SHP77 treated with DMSO at 0.1 percent for 48 hours (cell line): ENCODE results near the gene ASB15.

ENCODE experiments used
- DNase-seq: peaks from one replicate; lab custom pipeline; 2025; lab: John Stamatoyannopoulos, UW

Gene ASB15

DNA sequence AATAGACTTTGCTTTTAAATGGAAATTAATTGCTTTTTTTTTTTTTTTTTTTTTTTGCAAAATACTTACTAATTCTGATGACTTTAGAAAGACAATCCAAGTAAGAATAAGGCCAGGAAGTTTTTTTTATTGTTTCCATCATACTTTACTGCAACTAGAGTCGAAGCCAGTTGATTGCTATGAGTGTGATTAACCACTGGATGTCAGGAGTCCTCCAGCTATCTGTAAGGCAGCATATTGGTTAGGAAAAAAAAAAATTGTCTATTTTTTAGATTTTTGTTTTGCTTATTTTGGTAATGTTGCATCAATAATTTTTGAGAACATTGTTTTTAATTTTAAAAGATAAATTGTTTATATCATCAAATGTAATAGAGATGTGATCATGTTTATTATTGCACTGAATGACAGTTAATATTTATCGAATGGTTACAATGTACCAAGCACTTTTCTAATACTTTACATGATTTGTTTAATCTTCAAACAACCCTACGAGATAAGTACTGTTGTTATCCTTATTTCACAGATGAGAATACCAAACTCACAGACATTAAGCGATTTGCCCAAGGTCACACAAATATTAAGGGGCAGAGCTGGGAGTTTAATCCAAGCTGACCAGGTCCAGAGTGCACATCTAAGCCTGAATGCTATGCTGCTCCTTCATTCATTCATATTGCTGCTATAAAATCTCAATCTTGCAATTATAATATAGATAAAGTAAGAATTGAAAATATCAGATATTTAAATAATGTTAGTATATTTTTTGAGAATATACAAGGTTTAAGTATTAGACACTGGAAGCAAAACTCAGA is 34.1 kb downstream of the ASB15 start:
- no peak for DNase-seq

DNA sequence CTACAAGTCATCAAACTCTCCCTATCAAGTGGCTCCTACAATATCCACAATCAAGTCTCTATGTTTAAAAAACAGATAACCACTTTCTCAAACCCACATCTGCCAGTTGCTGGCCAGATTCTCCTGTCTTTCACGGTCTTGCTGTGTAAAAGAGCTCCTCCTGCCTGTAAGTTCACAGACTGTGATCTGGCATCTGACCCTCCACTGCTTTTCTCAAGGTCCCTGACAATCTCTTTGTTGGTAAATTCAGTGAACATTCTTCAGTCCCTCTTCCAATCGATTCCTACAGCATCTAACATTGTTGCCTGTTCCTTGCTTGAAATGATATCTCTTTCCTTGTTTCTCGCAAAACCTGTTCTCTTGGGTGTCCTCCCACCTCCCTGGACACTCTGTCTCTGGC is 35.6 kb downstream of the ASB15 start:
- DNase-seq: no peak

DNA sequence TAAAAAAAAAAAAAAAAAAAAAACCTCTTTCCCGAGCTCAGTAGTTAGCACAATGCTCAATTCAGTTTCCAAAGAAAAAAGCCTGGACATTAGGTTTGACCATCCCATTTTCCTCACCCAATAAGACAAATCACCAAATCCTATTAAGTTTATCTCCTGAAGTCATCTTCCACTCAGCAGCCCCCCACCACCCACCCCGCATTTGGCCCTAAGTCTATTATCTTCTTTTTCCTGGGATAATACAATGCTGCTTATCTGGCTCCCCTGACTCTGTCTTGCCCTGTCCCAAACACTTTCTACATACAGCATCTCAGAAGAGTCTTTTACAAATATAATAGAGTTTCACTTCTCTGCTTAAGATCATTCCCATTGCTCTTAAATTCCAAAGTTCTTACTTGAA is 36.3 kb downstream of the ASB15 start:
- DNase-seq: no peak

- DNase-seq: no peak
Observed at GRCh38 chr7:123639631-123640030, 38.0 kb downstream of the ASB15 start.

GRCh38 chr7:123640583-123640982 is 39.0 kb downstream of the ASB15 start:
- DNase-seq: no peak

GRCh38 chr7:123641901-123642300 is 40.3 kb downstream of the ASB15 start:
- DNase-seq: no peak

DNA sequence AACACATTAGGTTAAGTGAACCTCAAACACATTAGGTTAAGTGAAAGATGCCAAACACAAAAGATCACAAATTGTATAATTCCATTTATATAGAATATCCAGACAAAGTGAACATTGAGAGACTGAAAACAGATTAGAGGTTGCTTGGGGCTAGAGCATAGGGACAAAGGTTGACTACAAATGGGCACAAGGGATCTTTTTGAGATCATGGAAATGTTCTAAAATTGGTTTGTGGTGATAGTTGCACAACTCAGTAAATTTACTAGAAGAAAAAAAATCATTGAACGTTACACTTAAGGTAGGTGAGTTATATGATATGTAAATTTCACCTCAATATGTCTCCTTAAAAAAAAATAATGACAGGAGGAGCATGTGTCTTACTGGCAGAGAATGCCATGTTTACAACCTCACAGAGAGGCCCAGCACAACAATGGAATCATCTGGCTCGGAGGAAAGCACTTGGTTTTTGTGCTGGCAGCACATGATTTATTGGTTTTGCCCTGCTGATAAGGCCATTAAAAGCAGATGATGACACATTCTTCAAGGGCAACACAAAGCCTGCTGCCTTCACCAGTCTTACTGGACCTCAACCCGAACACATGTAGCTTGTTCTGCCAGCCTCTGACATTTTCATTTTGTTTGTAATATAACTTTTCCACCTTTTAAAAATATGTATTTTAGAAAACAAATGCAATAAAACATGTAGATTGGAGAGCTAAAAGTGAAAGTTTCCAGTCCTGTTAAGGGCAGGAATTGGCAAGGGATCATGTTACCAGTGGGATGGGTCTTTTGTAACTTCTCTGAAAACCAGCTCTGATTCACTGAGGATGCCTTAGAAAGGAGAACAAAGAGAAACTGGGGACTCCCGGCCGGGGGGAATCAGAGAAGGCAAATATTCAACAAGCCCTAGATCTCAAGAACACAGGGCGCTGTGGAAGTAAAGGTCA is 42.1 kb downstream of the ASB15 start:
- peak; percentile 61 for DNase-seq

DNA sequence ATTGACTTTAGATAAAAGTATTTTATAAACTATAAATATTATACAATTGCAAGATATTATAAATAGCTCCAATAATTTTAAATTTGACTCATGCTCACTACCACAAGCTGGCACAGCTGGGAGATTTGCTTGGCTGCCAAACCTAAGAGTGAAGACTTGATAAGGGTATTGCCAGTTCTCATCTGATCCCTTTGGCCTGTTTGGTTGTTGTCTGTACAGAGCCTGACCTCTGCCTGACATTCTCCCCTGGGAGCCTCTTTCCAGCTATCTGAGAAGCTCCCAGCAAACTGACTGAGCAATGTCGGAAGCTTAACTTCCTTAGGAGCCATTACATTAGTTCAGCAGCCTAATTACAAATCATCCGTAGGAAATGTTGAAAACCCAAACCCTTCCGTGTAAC is 43.9 kb downstream of the ASB15 start:
- no peak for DNase-seq

DNA sequence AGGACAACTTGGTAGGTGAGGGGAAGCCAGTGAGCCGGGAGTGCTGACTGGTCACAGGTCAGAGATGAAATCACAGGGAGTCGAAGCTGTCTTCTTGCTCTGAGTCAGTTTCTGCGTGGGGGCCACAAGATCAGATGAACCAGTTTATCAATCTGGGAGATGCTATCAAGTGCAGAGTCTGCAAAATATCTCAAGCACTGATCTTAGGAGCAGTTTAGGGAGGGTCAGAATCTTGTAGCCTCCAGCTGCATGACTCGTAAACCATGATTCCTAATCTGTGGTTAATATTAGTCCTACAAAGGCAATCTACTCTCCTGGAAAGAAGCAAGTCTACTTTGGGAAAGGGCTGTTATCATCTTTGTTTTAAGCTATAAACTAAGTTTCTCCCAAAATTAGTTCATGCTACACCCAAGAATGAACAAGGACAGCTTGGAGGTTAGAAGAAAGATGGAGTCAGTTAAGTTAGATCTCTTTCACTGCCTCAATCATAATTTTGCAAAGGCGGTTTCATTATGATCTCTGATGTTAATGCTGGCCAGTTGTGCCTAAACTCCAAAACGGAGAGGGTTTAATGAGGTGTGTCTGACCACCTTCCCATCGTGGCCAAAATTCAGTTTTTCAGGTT is 45.6 kb downstream of the ASB15 start:
- no peak for DNase-seq

DNA sequence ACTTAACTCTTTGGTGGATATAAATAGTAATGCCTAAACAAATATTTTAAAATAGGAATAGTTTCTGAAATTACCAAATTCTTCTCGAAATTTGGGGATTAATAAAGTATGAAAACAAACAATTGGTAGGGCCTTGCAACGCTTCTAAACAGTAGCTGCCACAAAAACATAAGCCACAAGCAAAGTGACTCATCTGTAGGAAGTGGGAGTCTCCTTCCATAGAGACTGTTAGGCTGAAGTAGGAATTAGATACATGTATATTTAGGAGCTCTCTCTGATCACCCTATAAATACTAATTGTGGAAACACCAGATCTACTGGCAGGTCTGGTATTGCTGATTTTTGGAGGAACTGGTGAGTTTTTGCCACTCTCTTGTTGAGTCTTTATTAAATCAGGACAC is 48.3 kb downstream of the ASB15 start:
- DNase-seq: no peak

GRCh38 chr7:123650595-123650994 is 49.0 kb downstream of the ASB15 start:
- no peak for DNase-seq

- no peak for DNase-seq
Observed at GRCh38 chr7:123652406-123652805, 50.8 kb downstream of the ASB15 start.

GRCh38 chr7:123653162-123653561 is 51.5 kb downstream of the ASB15 start:
- no peak for DNase-seq

DNA sequence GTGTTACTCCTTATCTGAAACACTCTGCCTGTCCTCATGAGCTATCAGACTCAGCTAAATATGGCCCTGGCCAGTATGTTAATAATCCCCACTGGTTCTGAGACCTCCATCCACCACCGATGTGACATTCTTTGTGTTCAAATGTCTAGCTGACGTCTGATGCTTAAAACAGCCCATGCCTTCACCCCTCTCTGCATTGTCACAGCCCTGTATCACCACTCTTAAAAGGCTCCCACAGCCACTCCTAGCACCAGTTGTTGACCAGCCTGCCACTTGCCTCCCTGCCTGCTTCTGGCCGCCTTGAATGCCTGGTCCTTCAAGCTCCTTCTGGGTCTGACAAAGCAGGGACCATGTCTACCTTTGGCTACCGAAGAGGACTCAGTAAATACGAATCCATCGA is 54.0 kb downstream of the ASB15 start, which contains the start of gene LMOD2:
TSS of gene LMOD2 (plus strand) at position 253 of the 400 bp plus-strand sequence. CDS start at position 351, 98 bp downstream.
- no peak for DNase-seq

DNA sequence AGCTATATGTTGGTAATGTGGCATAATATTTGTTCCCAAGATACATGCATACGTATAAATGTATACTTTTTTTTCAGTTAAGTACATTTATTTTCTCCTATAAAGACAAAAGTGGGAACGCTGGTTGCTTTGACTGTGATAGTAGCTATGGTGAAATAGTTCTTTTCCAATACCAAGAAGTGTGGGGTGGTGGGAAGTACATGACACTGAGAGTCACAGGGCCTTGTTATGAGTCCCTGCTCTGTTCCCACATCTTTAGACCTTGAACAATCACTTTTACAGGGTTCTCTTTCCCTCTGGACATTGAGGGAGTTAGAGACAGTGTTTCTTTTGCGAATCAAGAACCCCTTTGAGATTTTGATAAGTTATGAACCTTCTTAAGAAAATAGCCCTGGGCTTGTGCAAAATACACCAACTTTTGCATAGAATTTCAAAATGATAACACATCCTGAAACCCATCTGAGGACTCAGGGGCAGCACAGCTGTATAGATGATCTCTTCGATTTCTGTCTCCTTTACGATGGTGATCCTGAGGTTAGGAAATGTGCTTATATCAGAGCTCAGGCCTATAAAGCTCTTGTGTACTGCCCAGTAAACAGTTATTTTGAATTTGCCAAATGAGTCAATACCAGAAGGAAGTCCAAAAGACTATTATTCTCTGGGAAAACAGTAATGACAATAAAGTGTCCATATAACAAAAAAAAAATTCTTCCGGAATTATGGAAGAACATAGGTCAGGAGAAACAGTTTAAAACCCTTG is 55.1 kb downstream of the ASB15 start:
- DNase-seq: no peak

DNA sequence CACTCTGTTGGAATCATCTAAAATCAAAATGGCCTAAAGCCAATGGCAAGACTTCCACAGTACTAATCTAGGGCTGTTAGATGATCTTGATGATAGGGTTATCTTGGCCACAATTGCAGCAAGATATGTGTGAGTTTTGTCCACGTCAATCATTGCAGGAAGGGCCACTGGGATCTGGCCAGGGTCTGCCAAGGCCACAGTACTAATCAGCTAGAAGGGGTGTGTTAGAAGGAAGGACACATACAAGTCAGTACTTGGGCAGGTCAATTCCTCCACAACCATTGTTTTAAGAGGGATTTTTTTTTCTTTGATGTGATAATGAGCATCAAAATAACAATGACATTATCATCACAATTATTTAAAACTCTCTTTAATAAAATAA is 55.7 kb downstream of the ASB15 start:
- no peak for DNase-seq

DNA sequence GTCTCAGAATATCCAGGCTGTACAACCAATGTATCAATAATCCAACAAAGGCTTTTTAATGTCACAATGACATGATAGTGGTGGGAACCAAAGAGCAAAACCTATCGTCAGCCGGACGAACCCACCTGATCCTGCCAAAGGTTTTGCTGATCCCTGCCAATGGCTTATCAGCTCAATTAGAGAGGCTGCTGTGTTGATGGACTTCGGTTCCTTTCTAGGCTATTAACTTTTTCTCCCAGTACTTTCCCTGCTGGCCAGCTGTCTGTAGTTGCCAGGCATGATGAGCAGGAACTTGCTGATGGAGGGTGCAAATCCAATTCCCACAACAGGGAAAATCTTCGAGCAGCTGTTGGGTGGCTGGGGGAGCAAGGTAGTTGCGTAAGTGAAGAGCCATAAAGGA is 56.4 kb downstream of the ASB15 start:
- DNase-seq: no peak

DNA sequence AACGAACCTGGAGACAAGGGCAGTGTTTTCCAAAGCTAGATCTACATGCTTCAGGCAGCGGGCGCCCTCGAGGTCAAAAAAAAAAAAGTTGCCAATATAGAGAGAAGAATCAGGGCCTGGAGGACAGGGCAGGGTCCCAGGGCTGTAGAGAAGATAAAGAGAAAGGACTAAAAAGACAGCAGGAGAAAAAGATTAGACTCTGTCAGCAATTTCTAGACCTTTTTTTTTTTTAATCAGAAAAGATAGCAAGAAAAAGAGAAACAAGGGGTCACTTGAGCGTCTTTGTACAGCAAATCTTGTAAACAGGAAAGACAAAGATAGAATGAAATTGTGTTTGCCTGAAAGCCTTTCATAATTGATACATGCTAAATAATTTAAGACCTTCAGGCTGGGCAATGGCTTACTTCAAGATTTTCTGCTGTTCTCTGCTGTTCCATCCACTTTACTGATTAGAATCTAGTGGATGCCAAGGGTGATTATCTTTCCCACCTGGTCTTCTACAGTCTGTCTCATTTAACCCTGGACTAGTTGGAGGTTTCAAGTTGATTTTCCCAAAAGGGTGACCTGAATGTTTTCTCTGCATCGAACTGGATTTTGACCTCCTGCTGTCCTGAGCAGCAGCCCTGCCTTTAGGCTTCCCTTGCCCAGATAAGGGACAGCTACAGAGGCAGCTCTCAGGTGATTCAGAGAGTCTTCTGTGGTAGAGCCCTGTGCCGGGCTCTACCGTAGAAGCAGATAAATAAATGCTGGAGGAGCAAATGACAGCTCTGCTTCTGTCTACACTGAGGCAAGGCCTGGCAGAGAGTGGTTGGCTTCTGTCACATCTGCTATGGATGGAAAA is 59.1 kb downstream of the ASB15 start:
- no peak for DNase-seq

- no peak for DNase-seq
Observed at GRCh38 chr7:123661765-123662164, 60.1 kb downstream of the ASB15 start.

- DNase-seq: no peak
Observed at GRCh38 chr7:123662293-123662692, 60.7 kb downstream of the ASB15 start.

DNA sequence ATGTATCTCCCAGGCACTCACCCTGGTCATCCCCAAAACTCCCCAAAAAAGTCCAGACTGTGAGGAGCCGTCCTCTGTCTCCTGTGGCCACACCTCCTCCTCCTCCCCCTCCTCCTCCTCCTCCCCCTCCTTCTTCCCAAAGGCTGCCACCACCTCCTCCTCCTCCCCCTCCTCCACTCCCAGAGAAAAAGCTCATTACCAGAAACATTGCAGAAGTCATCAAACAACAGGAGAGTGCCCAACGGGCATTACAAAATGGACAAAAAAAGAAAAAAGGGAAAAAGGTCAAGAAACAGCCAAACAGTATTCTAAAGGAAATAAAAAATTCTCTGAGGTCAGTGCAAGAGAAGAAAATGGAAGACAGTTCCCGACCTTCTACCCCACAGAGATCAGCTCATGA is 61.1 kb downstream of the ASB15 start:
- no peak for DNase-seq
